ENCODE results near the gene ACAD10. TPM values are rescaled to one million over a fixed set of nuclear protein-coding genes. Genes with fewer than 3 reads are reported as not detected.

ACAD10 gene
- total RNA-seq, 1 donor from 2014 or later: 36.6 TPM

GRCh38 chr12:111691262-111691661 lies 5.4 kb downstream of the ACAD10 start:
- TF ChIP-seq CTCF (IDR thresholded peaks at IDR 0.05; ENCODE audit: borderline replicate concordance): no peak
- H3K4me3 ChIP-seq: no peak overlapping the region

GRCh38 chr12:111692575-111693210 lies 6.8 kb downstream of the ACAD10 start:
- intact Hi-C loops (cut with micrococcal nuclease): no loop called here

More at GRCh38 chr12:111691262-111691661, 5.4 kb downstream of the ACAD10 start:
- Histone ChIP-seq H3K27me3 (ENCODE audit: low read depth) (no peaks in the 10 kb centered on the region), H3K36me3 (peaks cover 38% of the 10 kb centered on the region), H3K4me1 (peaks cover 27% of the 10 kb centered on the region), H3K27ac (replicated peaks) (no peak overlapping the region), H3K9me3 (replicated peaks) (no peaks in the 10 kb centered on the region)
- no peak for DNase-seq
- intact Hi-C loops (cut with micrococcal nuclease): no loop called here

GRCh38 chr12:111693818-111694217 lies 8.0 kb downstream of the ACAD10 start:
- Histone ChIP-seq H3K36me3 (peaks cover 63% of the 10 kb centered on the region), H3K4me3 (no peak overlapping the region), H3K9me3 (replicated peaks) (no peaks in the 10 kb centered on the region), H3K27me3 (ENCODE audit: low read depth) (no peaks in the 10 kb centered on the region), H3K4me1 (peaks cover 13% of the 10 kb centered on the region), H3K27ac (replicated peaks) (peak overlapping the region; percentile 69)
- TF ChIP-seq CTCF (IDR thresholded peaks at IDR 0.05; ENCODE audit: borderline replicate concordance): no peak
- intact Hi-C loops (cut with micrococcal nuclease): no loop called here
- no peak for DNase-seq

More at GRCh38 chr12:111692575-111693210, 6.8 kb downstream of the ACAD10 start:
- Histone ChIP-seq H3K36me3 (peaks cover 52% of the 10 kb centered on the region), H3K27ac (replicated peaks) (no peak overlapping the region), H3K27me3 (ENCODE audit: low read depth) (no peaks in the 10 kb centered on the region), H3K9me3 (replicated peaks) (no peaks in the 10 kb centered on the region), H3K4me3 (no peak overlapping the region), H3K4me1 (peaks cover 13% of the 10 kb centered on the region)
- TF ChIP-seq CTCF (IDR thresholded peaks at IDR 0.05; ENCODE audit: borderline replicate concordance): no peak
- DNase-seq: no peak

- Histone ChIP-seq H3K36me3 (peaks cover 94% of the 10 kb centered on the region), H3K4me3 (no peak overlapping the region), H3K9me3 (replicated peaks) (no peaks in the 10 kb centered on the region), H3K4me1 (no peaks in the 10 kb centered on the region), H3K27me3 (ENCODE audit: low read depth) (no peaks in the 10 kb centered on the region), H3K27ac (replicated peaks) (no peak overlapping the region)
- intact Hi-C loops (cut with micrococcal nuclease): no loop called here
- no peak for TF ChIP-seq CTCF (IDR thresholded peaks at IDR 0.05; ENCODE audit: borderline replicate concordance)
- no peak for DNase-seq
Observed at GRCh38 chr12:111699962-111700361, 14.1 kb downstream of the ACAD10 start.

GRCh38 chr12:111705672-111706071 lies 19.8 kb downstream of the ACAD10 start:
- H3K9me3 ChIP-seq (replicated peaks): no peaks in the 10 kb centered on the region

More at GRCh38 chr12:111705672-111706071, 19.8 kb downstream of the ACAD10 start:
- no peaks in the 10 kb centered on the region for H3K4me1 ChIP-seq
- H3K4me3 ChIP-seq: no peak overlapping the region
- no peak for DNase-seq
- TF ChIP-seq CTCF (IDR thresholded peaks at IDR 0.05; ENCODE audit: borderline replicate concordance): no peak
- H3K36me3 ChIP-seq: peaks cover 95% of the 10 kb centered on the region
- H3K27me3 ChIP-seq (ENCODE audit: low read depth): no peaks in the 10 kb centered on the region
- intact Hi-C loops (cut with micrococcal nuclease): no loop called here
- no peak overlapping the region for H3K27ac ChIP-seq (replicated peaks)

All from left ventricle myocardium inferior (tissue), 1 donor.